Right forelimb (tissue), 1 donor: ENCODE measurements around the gene LIN37.
"Not testable (repeated sequence)": the region's sequence is repeated elsewhere in the genome, so short reads cannot be mapped to it uniquely, and the experiment has no call there.

Source experiments
- DNase-seq: peaks from one replicate; pipeline ENCODE4 v3.0.0-alpha.2; 2018

LIN37 gene

GRCh38 chr19:35753634-35754369, 5.4 kb downstream of the LIN37 start:
- no peak for DNase-seq

GRCh38 chr19:35754370-35755130, 6.2 kb downstream of the LIN37 start:
- no peak for DNase-seq

- DNase-seq: no peak
These were observed 6.8 kb downstream of the LIN37 start for GRCh38 chr19:35755131-35755549.

- peak; percentile 86 for DNase-seq
These were observed 7.4 kb downstream of the LIN37 start for GRCh38 chr19:35755550-35756376.

GRCh38 chr19:35756377-35757230, 8.2 kb downstream of the LIN37 start, which contains the start of gene HSPB6:
TSS of gene HSPB6 (minus strand) at chr19:35757029. CDS start at chr19:35757008, 21 bp downstream.
- peak; percentile 82 for DNase-seq

- peak; percentile 96 for DNase-seq
These were observed 8.9 kb downstream of the LIN37 start for GRCh38 chr19:35757231-35757748.

GRCh38 chr19:35757749-35758608, 9.6 kb downstream of the LIN37 start, which contains the start of gene PROSER3:
TSS of gene PROSER3 (plus strand) at chr19:35758176. CDS start at chr19:35758216, 40 bp downstream.
- DNase-seq: peak; percentile 99

- DNase-seq: no peak
These were observed 11.3 kb downstream of the LIN37 start for GRCh38 chr19:35759697-35760096.

GRCh38 chr19:35760711-35761349, 12.5 kb downstream of the LIN37 start:
- no peak for DNase-seq

GRCh38 chr19:35764432-35765315, 16.3 kb downstream of the LIN37 start:
- DNase-seq: no peak

- DNase-seq: no peak
These were observed 18.3 kb downstream of the LIN37 start for GRCh38 chr19:35766571-35767104.

GRCh38 chr19:35767288-35768081, 19.1 kb downstream of the LIN37 start:
- no peak for DNase-seq

GRCh38 chr19:35768082-35768421, 19.7 kb downstream of the LIN37 start:
- DNase-seq: no peak

- not testable (repeated sequence) for DNase-seq
These were observed 24.0 kb downstream of the LIN37 start for GRCh38 chr19:35772362-35772761.

GRCh38 chr19:35773020-35773806, 24.8 kb downstream of the LIN37 start:
- DNase-seq: no peak

- DNase-seq: no peak
These were observed 26.1 kb downstream of the LIN37 start for GRCh38 chr19:35774274-35775045.

GRCh38 chr19:35775046-35775297, 26.6 kb downstream of the LIN37 start:
- no peak for DNase-seq
